Keratinocyte (primary cell): ENCODE data around the gene SLC35A2. TPM values are rescaled to one million over a fixed set of nuclear protein-coding genes. Genes with fewer than 3 reads are reported as not detected.
A peak's percentile ranks its signal among the peaks of the same experiment; 100 is the strongest.

Source experiments
- DNase-seq: peaks from one replicate; pipeline ENCODE4 v3.0.0-alpha.2; 2011; ENCODE audit warnings: low read depth, missing footprints, low spot score
- FAIRE-seq: peaks from 2 replicates; lab custom pipeline; 2011; peaks lifted over from hg19 to GRCh38; lab: Jason Lieb, UNC
- H2AFZ ChIP-seq: 2 replicates; pipeline ENCODE4 v1.6.0; 2012; ENCODE audit warnings: low read length, control low read depth, inconsistent platforms; ENCODE audit not compliant: control insufficient read depth
- H3K27ac ChIP-seq: 2 replicates; pipeline ENCODE4 v1.5.1; 2011; ENCODE audit warnings: low read length; ENCODE audit not compliant: control insufficient read depth, insufficient read depth
- H3K27me3 ChIP-seq: 3 replicates; pipeline ENCODE4 v1.6.0; 2011; ENCODE audit warnings: low read length; ENCODE audit not compliant: control insufficient read depth, insufficient read depth; ENCODE audit errors: extremely low read depth
- H3K36me3 ChIP-seq, 2 experiments: 2 replicates in 1 of 2; 3 replicates in 1 of 2; pipeline ENCODE4 v1.5.1; 2011; ENCODE audit warnings: low read length in 2 of 2, mild to moderate bottlenecking in 1 of 2; ENCODE audit not compliant: control insufficient read depth in 2 of 2, insufficient read depth in 2 of 2; ENCODE audit errors: extremely low read depth in 1 of 2
- H3K4me1 ChIP-seq: 3 replicates; pipeline ENCODE4 v1.5.1; 2011; ENCODE audit warnings: low read length; ENCODE audit not compliant: control insufficient read depth, insufficient read depth; ENCODE audit errors: extremely low read depth
- H3K4me2 ChIP-seq: 3 replicates; pipeline ENCODE4 v1.6.0; 2011; ENCODE audit warnings: low read depth, low read length; ENCODE audit not compliant: control insufficient read depth, insufficient read depth; ENCODE audit errors: extremely low read depth
- H3K4me3 ChIP-seq, 3 experiments: fragments of 200-600 bp in 1 of 3; sonication (generic) in 1 of 3; 2 replicates in 2 of 3; 3 replicates in 1 of 3; pipeline ENCODE4 v1.5.1; 2011 to 2016; ENCODE audit warnings: low read length in 3 of 3, mild to moderate bottlenecking in 3 of 3, control low read depth in 2 of 3, inconsistent platforms in 1 of 3, low read depth in 1 of 3, mixed read lengths in 1 of 3, mixed run types in 1 of 3, moderate library complexity in 1 of 3; ENCODE audit not compliant: control insufficient read depth in 2 of 3, insufficient read depth in 2 of 3; ENCODE audit errors: extremely low read depth in 1 of 3
- H3K79me2 ChIP-seq: 2 replicates; pipeline ENCODE4 v1.6.0; 2012; ENCODE audit warnings: low read length; ENCODE audit not compliant: control insufficient read depth, insufficient read depth
- H3K9ac ChIP-seq: 3 replicates; pipeline ENCODE4 v1.6.0; 2011; ENCODE audit warnings: low read length; ENCODE audit not compliant: control insufficient read depth, insufficient read depth; ENCODE audit errors: extremely low read depth
- H3K9me1 ChIP-seq: 3 replicates; pipeline ENCODE4 v1.6.0; 2011; ENCODE audit warnings: low read length; ENCODE audit not compliant: control insufficient read depth, insufficient read depth; ENCODE audit errors: extremely low read depth
- H3K9me3 ChIP-seq: 2 replicates; pipeline ENCODE4 v1.5.1; 2012; ENCODE audit warnings: low read depth, low read length; ENCODE audit not compliant: control insufficient read depth
- H4K20me1 ChIP-seq: 3 replicates; pipeline ENCODE4 v1.6.0; 2011; ENCODE audit warnings: low read length; ENCODE audit not compliant: control insufficient read depth, insufficient read depth; ENCODE audit errors: extremely low read depth
- EZH2 ChIP-seq: IDR thresholded peaks from one replicate; pipeline ENCODE4 v1.6.1; 2012; ENCODE audit warnings: inconsistent platforms, mild to moderate bottlenecking, low read length, moderate library complexity
- dilution Hi-C: fragments of 300-500 bp; cut with MboI; formaldehyde crosslinking; loops from one replicate; pipeline ENCODE4 v1.7.0; 2020; ENCODE audit warnings: low sequenced_read_pairs; ENCODE audit not compliant: extremely low pct_ligation_motif_present
- polyA plus RNA-seq, 5 experiments: library from polyadenylated mRNA; depleted of rRNA in 3 of 5; stranded (reverse) in 3 of 5; stranded (forward) in 1 of 5; unstranded in 1 of 5; fragments of >200 nt; gene quantifications; 1 replicate in 1 of 5; 2 replicates in 3 of 5; 3 replicates in 1 of 5; pipeline versions ENCODE4 v1.2.1 to v1.2.3, GENCODE V29; 2011 to 2012; ENCODE audit warnings: missing spikeins in 2 of 5, low read depth in 1 of 5, low replicate concordance in 1 of 5
- TF ChIP-seq, protein P1 (sequence below), 3 experiments: IDR thresholded peaks in 1 of 3; conservative IDR thresholded peaks in 1 of 3; optimal IDR thresholded peaks in 1 of 3; 2 replicates in 2 of 3; 3 replicates in 1 of 3; pipeline versions ENCODE3 to v1.5.1; 2011; ENCODE audit warnings: low read length in 3 of 3, mild to moderate bottlenecking in 3 of 3, moderate library complexity in 2 of 3, control low read depth in 1 of 3, inconsistent platforms in 1 of 3; ENCODE audit not compliant: insufficient read depth in 2 of 3; ENCODE audit errors: extremely low read depth in 1 of 3

SLC35A2 gene
- polyA plus RNA-seq, 1 donor (not counting 4 experiments of a cell fraction or from before 2014, with no cell fraction given) = 39.4 TPM

DNA sequence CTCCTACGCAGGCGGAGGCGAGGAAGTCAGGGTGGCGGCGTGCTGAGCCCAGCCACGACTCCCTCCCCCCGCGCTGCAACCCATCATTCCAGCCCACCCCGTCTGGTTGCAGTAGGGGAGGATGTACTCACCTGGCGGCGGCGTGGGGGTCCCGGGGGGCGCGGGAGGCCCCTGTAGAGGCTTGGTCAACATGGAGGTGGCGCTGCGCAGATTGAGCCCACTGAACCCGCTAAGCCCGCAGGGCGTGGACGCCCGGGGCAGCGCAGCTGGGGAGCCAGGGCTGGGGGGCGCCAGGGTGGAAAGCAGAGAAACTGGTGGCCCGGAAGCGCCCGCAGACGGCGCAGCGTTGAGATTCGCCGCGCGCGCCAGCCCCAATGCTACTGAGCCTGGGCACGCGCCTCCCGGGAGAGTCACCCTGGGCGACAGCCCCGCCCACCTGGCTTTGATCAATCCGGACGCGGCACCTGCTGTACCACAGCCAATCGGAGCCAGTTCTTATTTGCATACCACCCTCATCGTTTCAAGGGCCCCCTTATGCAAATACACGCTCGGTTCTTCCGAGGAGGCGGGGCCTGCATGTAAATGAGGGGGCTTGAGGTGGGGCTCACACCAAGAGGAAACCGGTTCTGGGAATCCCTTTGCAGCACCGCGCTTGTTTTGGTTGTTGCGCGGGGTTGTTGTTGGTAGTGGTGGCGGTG lies 7.3 kb upstream of the SLC35A2 start, which contains the start of gene PIM2:
PIM2 (minus strand) TSS at position 382 of the 698 bp plus-strand sequence; CDS start at position 192, 190 bp downstream.
- Histone ChIP-seq H3K9ac (peak within 1 kb of the TSS; percentile 80), H3K4me3 (peak within 1 kb of the TSS; percentile 59 to 68 (median 62)), H3K27me3 (no peaks in the 10 kb centered on the region), H2AFZ (no peak within 1 kb of the TSS), H3K36me3 (peaks cover 4 to 6% of the 10 kb centered on the region in 2 experiments), H3K9me1 (no peaks in the 10 kb centered on the region), H3K4me2 (peak within 1 kb of the TSS; percentile 87), H3K4me1 (peaks cover 14% of the 10 kb centered on the region), H3K9me3 (no peaks in the 10 kb centered on the region), H4K20me1 (no peaks in the 10 kb centered on the region), H3K27ac (peak within 1 kb of the TSS; percentile 47), H3K79me2 (peaks cover 17% of the 10 kb centered on the region)
- FAIRE-seq = no peak
- TF ChIP-seq EZH2 = no peak
- TF ChIP-seq, protein P1, sequence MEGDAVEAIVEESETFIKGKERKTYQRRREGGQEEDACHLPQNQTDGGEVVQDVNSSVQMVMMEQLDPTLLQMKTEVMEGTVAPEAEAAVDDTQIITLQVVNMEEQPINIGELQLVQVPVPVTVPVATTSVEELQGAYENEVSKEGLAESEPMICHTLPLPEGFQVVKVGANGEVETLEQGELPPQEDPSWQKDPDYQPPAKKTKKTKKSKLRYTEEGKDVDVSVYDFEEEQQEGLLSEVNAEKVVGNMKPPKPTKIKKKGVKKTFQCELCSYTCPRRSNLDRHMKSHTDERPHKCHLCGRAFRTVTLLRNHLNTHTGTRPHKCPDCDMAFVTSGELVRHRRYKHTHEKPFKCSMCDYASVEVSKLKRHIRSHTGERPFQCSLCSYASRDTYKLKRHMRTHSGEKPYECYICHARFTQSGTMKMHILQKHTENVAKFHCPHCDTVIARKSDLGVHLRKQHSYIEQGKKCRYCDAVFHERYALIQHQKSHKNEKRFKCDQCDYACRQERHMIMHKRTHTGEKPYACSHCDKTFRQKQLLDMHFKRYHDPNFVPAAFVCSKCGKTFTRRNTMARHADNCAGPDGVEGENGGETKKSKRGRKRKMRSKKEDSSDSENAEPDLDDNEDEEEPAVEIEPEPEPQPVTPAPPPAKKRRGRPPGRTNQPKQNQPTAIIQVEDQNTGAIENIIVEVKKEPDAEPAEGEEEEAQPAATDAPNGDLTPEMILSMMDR (optimal IDR thresholded peaks at IDR 0.05 in 1 of 3, IDR thresholded peaks at IDR 0.05 in 1 of 3, conservative IDR thresholded peaks at IDR 0.05 in 1 of 3; ENCODE audit: extremely low read depth in 1 of 3, insufficient read depth in 2 of 3, low read length in 3 of 3) = no peak
- dilution Hi-C loops = no loop called here
- DNase-seq = no peak

DNA sequence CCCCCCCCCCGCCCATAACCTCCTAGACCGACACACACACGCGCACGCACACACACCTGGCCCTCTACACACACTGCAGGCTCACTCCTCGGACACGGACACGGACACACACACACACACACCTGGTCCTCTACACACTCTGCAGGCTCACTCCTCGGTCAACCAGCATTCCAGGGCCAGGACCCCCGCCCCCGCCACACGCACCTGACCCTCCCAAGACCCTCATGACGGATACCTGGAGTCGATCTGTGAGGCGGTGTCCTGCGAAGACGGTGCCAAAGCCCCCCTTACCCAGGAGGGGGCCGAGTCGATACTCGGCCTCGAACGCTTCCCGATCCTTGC lies 6.8 kb upstream of the SLC35A2 start:
- TF ChIP-seq, protein P1 (optimal IDR thresholded peaks at IDR 0.05 in 1 of 3, IDR thresholded peaks at IDR 0.05 in 1 of 3, conservative IDR thresholded peaks at IDR 0.05 in 1 of 3; ENCODE audit: extremely low read depth in 1 of 3, insufficient read depth in 2 of 3, low read length in 3 of 3) = no peak
- TF ChIP-seq EZH2 = no peak
- Histone ChIP-seq H3K4me3 (peak overlapping the region; percentile 59 to 68 (median 62)), H3K27me3 (no peaks in the 10 kb centered on the region), H3K9ac (peak overlapping the region; percentile 80), H3K9me1 (no peaks in the 10 kb centered on the region), H3K36me3 (peaks cover 2 to 3% of the 10 kb centered on the region in 2 experiments), H3K9me3 (no peaks in the 10 kb centered on the region), H3K79me2 (peaks cover 17% of the 10 kb centered on the region), H3K27ac (peak overlapping the region; percentile 47), H2AFZ (no peak overlapping the region), H4K20me1 (no peaks in the 10 kb centered on the region), H3K4me1 (peaks cover 14% of the 10 kb centered on the region), H3K4me2 (peak overlapping the region; percentile 87)
- FAIRE-seq (no peak), DNase-seq (no peak)
- dilution Hi-C loops = no loop called here
